ENCODE measurements around the gene FN1.

The FN1 gene

GRCh38 chr2:215435870-215436704, at the start of gene FN1:
TSS of gene FN1 (minus strand) at chr2:215436068. CDS start at chr2:215435802, 266 bp downstream.
- peak; percentile 39 for DNase-seq

DNA sequence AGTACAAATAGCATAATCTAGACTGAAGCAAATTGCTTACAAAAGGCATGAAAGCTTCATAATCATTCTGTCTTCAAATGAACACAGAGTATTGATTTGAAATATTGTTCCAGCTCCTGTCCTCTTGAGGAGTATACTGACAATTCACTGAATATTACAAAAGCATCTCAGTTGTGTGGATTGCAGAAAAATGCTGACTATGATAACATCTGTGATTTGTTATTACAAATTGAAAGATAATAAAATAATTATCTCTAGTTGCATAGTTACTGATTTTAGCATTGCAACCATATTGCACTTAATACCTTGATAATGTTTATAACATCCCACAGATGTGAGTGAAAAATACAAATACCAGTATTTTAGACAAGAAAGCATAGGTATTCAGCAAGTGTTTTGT, 49.2 kb upstream of the FN1 start:
- DNase-seq, result no peak

DNA sequence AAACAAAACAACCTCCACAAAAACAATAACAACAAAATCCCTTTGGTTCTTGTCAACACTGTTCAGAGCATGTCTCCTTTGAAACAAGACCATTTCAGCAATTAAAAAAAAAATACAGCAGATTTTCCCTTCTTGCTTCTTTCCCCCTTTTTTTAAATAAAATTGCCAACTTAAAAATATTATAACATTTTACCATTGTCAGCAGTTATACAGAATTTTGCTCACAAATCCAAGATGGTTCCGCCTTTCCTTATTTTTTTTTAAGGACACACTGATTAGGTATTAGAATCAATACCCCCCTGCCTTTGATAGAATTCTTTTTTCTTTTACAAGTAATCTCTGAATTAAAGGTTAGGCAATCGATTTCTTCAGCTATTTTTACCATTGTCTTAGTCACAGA, 48.7 kb upstream of the FN1 start:
- no peak for DNase-seq

DNA sequence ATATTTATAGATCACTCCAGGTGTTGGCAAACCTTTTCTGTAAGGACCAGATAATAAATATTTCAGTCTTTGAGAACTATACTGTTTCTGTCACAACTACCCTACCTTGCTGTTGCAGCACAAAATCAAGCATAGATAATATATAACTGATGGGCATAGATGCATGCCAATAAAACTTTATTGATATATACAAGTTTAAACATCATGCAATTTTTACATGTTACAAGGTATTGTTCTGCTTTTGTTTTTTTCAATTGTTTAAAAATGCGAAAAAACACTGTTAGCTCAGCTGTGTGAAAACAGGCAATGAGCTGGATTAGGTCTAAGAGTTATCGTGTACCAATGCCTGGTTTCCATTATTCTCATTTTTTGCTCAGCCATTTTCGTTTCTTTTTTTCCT, 47.6 kb upstream of the FN1 start:
- DNase-seq, result no peak

DNA sequence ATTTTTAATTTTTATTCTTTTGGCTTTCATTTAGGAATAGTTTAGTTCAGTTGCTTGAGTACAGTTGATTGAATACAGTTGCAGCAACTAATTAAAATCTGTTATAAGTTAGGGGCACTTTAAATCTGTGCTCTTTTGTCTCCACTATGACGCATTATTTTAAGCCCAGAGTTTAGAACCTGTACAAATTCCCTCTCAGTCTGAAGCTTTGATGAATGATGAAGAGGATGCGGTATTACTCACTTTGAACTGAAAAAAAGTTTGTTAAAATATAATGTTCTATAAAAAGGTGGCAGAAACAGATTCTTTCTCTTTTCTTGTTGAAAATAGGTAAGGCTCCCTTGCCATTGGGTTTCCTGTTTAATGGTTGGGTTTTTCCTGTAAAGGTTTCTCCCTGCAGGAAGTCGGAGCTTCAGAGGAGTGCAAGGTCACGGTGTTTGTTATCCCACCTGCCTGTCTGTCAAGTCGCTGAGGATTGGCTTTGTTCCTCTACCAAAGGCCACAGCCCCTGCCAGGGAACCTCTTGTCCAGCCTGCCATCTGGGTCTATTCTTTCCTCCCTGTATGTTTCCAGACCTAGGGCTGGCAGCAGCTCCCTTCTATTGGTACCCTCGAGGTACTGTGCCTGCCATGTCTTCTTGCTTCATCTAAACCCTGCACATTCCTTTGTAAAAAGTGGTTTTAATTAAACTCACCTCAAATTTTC, 43.8 kb upstream of the FN1 start:
- DNase-seq, result no peak

DNA sequence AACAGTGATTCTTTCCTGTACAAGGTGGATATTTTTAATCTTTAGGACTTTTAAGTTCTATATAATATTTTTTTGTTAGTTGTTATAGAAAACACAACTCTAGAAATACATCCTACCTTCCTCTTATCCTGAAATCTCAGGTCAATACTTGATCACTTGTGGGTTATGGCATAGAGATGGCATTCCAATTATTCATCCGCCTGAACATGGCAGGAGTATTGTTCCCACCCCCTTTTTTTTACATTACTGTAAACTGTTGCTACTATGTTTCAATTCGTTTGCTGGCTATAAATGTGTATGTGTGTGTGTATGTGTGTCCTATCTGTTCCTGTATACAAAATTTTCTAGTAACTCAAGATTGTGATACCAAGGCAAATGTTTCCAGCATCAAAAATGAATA, 43.3 kb upstream of the FN1 start:
- no peak for DNase-seq

- no peak for DNase-seq
These were observed 40.6 kb upstream of the FN1 start for GRCh38 chr2:215476424-215476823.

- no peak for DNase-seq
These were observed 30.4 kb upstream of the FN1 start for GRCh38 chr2:215466097-215466909.

DNA sequence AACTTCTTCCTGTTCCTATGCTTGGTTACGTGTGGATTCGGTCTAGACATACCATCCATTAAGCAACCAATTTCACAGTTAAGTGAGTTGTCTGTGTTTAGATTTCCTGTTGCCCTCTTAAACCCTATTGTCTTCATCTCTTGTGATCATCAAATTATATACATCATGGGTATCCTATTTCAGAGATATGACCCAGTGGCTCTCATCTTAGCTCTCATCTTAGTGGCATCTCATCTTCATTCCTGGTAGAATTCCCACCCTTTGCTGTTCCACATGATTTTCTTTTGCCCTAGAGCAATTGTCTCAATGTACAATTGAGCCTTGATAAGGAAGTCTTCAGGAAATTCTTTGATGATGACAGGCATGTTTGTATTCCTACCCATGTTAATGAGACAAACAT, 29.4 kb upstream of the FN1 start:
- DNase-seq, result no peak

GRCh38 chr2:215461836-215462532, 26.1 kb upstream of the FN1 start:
- DNase-seq, result no peak

DNA sequence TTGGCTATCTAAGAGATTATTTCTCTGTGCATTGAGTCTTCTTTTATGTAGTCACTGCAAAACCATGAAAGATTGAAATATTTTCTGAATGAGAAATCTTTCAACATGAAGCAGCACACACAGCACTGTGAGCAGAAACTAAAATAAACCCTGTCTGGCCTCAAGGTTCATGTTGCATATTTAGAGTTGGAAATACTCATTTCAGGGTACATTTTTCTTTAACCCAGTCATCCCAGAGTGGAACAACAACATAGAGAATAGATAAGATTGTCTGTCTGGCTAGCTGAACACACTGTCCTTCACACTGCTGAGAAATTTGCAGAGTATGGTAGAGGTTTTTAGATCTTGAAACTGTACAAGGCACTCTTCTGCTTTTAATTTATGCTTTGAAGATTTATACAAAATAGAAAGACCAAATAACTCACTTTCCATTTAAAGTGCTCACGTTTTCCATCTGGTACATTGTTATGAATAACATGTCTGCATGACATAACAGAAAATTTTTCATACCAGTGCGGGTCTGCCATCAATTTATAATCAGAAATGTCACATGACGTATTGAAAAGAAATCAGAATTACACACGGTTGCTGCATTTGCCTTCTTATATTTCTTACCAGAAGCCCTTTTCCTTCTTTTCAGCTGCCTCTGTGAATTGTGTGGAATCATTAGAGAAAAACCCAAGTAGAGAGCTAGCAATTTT, 25.0 kb upstream of the FN1 start:
- no peak for DNase-seq

DNA sequence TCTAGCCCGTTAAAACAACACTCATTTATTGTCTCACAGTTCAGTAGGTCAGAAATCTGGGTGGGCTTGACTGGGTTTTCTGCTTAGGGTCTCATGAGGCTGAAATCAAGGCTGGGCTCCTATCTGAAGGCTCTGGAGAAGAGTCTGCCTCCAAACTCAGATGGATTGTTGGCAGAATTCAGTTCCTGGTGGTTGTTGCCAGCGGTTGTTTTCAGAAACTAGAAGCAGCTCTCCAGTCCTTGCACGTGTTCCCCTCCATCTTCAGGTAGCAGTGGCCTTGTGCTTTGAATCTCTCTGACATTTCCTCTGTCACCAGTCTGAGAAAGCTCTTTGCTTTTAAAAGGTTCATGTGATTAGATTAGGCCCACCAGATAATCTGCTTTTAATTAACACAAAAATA, 20.1 kb upstream of the FN1 start:
- no peak for DNase-seq

DNA sequence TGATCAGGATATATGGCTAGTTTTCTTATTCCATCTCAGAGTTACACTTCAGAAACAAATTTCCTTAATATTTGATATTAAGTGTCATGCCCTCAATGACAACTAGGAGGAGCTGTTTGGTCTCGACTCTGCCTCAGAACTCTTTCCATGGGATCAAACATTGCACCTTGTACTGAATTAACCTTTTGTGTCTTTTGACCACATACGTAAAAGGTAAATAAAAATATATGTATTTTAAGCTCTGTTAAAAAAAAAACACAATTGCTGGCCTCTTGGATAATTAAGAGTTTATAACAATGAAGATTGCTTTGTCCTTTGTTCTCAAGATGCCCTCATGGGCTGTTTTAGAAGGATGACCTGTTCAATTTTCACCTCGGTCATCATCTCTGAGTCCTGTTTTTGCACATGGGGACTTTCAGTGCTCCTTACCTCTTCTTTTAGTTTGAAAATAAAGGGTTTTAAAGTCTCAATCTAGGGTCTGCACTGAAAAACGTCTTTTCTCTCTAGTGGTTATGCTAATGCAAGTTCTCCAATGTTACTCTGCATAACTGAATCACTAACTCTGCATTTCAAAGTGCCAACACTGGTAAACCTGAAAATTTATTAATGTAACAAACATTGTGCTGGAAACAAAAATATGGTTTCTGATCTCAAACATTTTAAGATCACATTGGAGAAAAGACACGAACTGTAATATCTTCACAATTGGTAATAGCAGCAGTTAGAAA, 18.8 kb upstream of the FN1 start:
- peak; percentile 60 for DNase-seq

- no peak for DNase-seq
These were observed 16.9 kb upstream of the FN1 start for GRCh38 chr2:215452725-215453124.

DNA sequence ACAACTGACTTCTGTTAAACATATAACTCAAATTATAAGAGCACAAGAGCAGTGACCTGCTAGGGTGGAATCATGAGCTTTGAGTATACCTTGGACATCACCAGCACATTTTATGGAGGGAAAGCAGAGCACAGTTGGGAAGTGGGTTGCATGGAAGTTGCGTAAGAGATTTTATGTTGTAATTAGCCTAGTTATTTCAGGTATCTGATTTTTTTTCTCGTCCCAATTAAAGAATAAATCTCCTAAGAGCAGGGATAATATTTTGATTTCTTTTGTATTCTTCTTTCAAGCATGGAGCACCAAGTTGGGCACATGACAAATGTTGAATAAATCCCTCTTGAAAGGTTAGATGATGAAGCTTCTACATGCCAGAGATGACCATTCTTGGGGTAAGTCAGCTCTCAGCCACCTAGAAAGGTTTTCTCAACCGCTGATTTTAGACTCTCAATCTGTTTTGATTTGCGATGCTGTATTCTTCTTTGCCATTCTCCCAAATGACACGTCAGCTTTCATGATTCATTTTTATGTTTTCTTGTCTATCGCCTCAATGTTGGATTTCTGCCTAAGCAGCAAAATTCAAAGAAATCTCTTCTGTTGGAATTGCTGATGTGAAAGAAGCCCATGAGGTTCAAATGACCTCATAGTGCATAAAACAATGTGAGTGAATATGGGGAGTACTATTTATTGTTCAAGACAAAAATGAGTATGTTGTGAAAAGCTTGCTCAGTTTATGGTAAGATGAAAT, 15.3 kb upstream of the FN1 start:
- no peak for DNase-seq

DNA sequence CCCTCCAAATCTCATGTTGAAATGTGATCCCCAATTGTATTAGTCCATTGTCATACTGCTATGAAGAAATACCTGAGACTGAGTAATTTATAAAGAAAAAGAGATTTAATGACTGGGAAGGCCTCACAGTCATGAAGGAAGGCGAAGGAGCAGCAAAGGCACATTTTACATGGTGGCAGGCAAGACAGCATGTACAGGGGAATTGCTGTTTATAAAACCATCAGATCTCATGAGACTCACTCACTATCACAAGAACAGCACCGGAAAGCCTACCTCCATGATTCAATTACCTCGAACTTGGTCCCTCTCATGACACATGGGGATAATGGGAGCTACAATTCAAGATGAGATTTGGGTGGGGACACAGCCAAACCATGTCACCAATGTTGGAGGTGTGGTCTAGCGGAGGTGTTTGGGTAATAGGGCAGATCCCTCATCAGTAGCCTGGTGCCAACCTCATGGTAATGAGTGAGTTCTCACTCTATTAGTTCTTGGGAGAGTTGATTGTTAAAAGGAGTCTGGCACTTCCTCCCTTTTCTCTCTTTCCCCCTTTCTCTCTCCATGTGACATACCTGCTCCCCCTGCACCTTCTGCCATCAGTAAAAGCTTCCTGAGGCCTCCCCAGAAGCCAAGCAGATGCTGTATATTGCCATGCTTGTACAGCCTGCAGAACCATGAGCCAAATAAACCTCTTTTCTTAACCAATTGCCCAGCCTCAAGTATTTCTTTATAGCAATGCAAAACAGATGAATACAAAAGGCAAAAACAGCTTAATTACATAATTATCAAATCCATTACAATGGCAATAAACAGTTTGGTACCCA, 14.5 kb upstream of the FN1 start:
- DNase-seq, result no peak

- DNase-seq, result no peak
These were observed 11.8 kb upstream of the FN1 start for GRCh38 chr2:215447673-215448081.

GRCh38 chr2:215447056-215447455, 11.2 kb upstream of the FN1 start:
- no peak for DNase-seq

DNA sequence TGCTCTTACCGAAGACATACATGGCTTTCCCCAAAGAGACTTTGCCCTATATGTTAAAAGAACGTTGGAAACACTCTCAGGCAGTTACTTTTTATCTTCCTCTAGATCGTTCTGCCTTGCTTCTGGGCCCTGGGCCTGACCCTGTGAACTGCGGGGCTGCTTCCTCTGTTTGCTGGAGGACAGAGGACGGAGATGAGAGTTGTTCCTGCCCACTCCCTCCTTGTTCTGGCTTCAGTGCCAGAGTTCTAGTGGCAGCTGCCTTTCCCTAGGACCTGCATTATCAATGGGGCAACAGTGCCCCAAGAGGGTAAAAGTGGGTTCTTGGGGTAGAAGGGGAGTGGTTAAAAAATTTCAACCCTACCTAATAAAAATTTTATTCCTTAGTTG, 6.5 kb upstream of the FN1 start:
- DNase-seq, result no peak
